ENCODE data around the gene GASK1A.
"Not testable (repeated sequence)": the region's sequence is repeated elsewhere in the genome, so short reads cannot be mapped to it uniquely, and the experiment has no call there.

Gene GASK1A

GRCh38 chr3:43063114-43063513 lies 84.0 kb downstream of the GASK1A start:
- peak; percentile 13 for DNase-seq

GRCh38 chr3:43070670-43071069 lies 91.6 kb downstream of the GASK1A start:
- DNase-seq: not testable (repeated sequence)

GRCh38 chr3:43071313-43071893 lies 92.3 kb downstream of the GASK1A start:
- DNase-seq: peak; percentile 27

- DNase-seq: no peak
These were observed 93.2 kb downstream of the GASK1A start for GRCh38 chr3:43072361-43072760.

GRCh38 chr3:43073116-43073835 lies 94.2 kb downstream of the GASK1A start:
- DNase-seq: no peak

- DNase-seq: no peak
These were observed 94.7 kb downstream of the GASK1A start for GRCh38 chr3:43073836-43074220.

GRCh38 chr3:43074482-43074881 lies 95.4 kb downstream of the GASK1A start:
- DNase-seq: no peak

GRCh38 chr3:43074901-43075689 lies 96.0 kb downstream of the GASK1A start:
- DNase-seq: no peak

- DNase-seq: no peak
These were observed 97.0 kb downstream of the GASK1A start for GRCh38 chr3:43075904-43076661.

GRCh38 chr3:43076857-43077256 lies 97.7 kb downstream of the GASK1A start:
- no peak for DNase-seq

GRCh38 chr3:43077261-43077660 lies 98.2 kb downstream of the GASK1A start:
- DNase-seq: no peak

- no peak for DNase-seq
These were observed 98.6 kb downstream of the GASK1A start for GRCh38 chr3:43077707-43078106.

- no peak for DNase-seq
These were observed 100.6 kb downstream of the GASK1A start for GRCh38 chr3:43079536-43080332.

- DNase-seq: no peak
These were observed 101.8 kb downstream of the GASK1A start for GRCh38 chr3:43080726-43081568.

GRCh38 chr3:43081796-43082195 lies 102.7 kb downstream of the GASK1A start:
- no peak for DNase-seq

- DNase-seq: no peak
These were observed 103.3 kb downstream of the GASK1A start for GRCh38 chr3:43082457-43082856.

- DNase-seq: no peak
These were observed 107.5 kb downstream of the GASK1A start for GRCh38 chr3:43086460-43087165.

GRCh38 chr3:43087249-43087776 lies 108.2 kb downstream of the GASK1A start:
- peak; percentile 23 for DNase-seq

GRCh38 chr3:43089081-43089480 lies 110.0 kb downstream of the GASK1A start:
- no peak for DNase-seq

- DNase-seq: no peak
These were observed 111.1 kb downstream of the GASK1A start for GRCh38 chr3:43090238-43090637.

All from hematopoietic multipotent progenitor cell treated with erythropoietin and hydrocortisone succinate and interleukin-3 and kit ligand, for 6 days (in vitro differentiated cells).